ENCODE measurements around the gene ERLEC1.

Gene ERLEC1

DNA sequence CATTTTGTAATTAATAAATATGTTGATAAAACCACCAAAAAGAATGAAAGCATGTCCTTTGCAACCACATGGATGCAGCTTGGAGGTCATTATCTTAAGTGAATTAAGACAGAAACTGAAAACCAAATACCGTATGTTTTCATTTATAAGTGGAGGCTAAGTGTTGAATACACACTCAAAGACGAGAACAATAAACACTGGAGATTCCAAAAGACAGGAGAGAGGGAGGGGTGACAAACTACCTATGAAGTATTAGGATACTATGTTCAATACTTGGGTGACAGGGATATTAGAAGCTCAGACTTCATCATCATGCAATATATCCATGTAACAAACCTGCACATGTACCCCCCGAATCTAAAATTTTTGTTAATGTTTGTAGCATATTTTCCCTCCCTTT lies 7.0 kb downstream of the ERLEC1 start:
- no peak for DNase-seq (ENCODE audit: low read depth)
- H3K4me3 ChIP-seq (ENCODE audit: low read depth, low read length) = no peak overlapping the region
- TF ChIP-seq, protein P1, sequence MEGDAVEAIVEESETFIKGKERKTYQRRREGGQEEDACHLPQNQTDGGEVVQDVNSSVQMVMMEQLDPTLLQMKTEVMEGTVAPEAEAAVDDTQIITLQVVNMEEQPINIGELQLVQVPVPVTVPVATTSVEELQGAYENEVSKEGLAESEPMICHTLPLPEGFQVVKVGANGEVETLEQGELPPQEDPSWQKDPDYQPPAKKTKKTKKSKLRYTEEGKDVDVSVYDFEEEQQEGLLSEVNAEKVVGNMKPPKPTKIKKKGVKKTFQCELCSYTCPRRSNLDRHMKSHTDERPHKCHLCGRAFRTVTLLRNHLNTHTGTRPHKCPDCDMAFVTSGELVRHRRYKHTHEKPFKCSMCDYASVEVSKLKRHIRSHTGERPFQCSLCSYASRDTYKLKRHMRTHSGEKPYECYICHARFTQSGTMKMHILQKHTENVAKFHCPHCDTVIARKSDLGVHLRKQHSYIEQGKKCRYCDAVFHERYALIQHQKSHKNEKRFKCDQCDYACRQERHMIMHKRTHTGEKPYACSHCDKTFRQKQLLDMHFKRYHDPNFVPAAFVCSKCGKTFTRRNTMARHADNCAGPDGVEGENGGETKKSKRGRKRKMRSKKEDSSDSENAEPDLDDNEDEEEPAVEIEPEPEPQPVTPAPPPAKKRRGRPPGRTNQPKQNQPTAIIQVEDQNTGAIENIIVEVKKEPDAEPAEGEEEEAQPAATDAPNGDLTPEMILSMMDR (IDR thresholded peaks at IDR 0.05; ENCODE audit: insufficient read depth, low read depth, low read length, missing control alignments) = no peak

DNA sequence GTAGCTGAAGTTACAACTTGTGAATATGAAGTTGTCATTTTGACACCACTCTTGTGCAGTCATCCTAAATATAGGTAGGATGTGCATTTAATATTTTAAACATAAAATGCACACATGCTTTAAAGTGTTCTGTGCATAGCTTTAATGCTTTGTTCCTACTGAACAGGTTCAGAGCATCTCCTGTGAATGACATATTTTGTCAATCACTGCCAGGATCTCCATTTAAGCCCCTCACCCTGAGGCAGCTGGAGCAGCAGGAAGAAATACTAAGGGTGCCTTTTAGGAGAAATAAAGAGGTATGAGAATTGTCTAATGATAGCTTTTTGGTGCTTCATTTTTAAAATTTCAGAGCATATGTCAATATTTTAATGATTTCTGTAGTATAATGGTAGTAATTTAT lies 14.7 kb downstream of the ERLEC1 start:
- no peak overlapping the region for H3K4me3 ChIP-seq (ENCODE audit: low read depth, low read length)
- no peak for DNase-seq (ENCODE audit: low read depth)
- TF ChIP-seq, protein P1 (IDR thresholded peaks at IDR 0.05; ENCODE audit: insufficient read depth, low read depth, low read length, missing control alignments) = no peak

DNA sequence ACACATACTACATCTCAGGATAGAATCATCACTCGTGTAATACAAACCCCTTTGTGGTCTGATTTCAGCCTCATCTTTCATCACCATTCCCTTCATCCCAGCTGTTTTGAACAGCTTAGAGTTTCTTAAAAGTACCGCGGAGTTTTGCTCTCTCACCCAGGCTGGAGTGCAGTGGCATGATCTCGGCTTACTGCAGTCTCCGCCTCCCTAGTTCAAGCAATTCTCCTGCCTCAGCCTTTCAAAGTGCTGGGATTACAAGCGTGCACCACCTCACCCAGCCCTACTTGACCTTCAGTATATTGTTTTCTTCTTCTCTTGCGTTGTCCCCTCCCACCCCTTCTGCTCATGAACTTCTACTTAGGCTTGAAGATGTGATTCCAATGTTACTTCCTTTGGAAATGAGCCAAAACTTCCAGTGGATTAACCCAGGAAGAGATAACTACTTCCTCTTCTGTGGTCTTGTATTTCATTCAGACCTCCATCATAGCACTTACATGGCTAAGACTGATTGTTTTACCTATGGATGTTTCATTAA lies 15.8 kb downstream of the ERLEC1 start:
- no peak overlapping the region for H3K4me3 ChIP-seq (ENCODE audit: low read depth, low read length)
- no peak for DNase-seq (ENCODE audit: low read depth)
- TF ChIP-seq, protein P1 (IDR thresholded peaks at IDR 0.05; ENCODE audit: insufficient read depth, low read depth, low read length, missing control alignments) = no peak

DNA sequence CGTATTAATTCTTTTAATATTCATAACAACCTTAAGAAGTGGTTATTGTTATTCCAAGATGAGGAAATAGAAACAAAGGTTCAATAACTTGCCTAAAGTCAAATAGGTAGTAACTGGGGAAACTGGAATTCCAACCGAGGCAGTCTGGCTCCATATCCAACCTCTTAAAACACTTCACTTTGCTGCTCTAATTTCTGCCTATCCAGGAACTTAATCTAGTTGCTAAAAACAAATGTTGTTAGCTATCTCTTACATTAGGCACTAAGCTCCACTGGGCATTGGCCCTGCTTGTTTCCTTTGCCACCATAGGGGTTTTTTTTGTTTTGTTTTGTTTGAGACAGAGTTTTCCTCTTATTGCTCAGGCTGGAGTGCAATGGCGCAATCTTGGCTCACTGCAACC lies 24.8 kb downstream of the ERLEC1 start:
- TF ChIP-seq, protein P1 (IDR thresholded peaks at IDR 0.05; ENCODE audit: insufficient read depth, low read depth, low read length, missing control alignments) = no peak
- no peak overlapping the region for H3K4me3 ChIP-seq (ENCODE audit: low read depth, low read length)
- DNase-seq (ENCODE audit: low read depth) = no peak

DNA sequence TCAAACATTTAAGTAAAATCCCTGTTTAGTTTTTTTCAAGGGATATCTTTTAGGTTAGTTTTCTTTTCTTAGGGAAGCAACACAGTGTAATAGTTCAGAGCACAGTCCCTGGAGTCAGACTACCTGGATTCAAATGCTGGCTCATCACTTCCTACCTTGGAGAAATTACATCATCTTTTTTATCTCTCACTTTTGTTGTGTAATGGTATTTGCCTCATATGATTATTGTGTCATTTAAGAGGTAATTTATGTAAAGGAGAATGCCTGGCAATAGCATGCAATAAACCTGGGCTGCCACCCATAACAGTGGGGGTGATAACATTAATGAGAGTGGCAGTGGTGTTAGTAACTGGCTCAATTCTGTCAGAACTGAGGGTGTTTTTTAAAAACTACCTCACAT lies 26.3 kb downstream of the ERLEC1 start:
- DNase-seq (ENCODE audit: low read depth) = no peak
- H3K4me3 ChIP-seq (ENCODE audit: low read depth, low read length) = no peak overlapping the region
- TF ChIP-seq, protein P1 (IDR thresholded peaks at IDR 0.05; ENCODE audit: insufficient read depth, low read depth, low read length, missing control alignments) = no peak

DNA sequence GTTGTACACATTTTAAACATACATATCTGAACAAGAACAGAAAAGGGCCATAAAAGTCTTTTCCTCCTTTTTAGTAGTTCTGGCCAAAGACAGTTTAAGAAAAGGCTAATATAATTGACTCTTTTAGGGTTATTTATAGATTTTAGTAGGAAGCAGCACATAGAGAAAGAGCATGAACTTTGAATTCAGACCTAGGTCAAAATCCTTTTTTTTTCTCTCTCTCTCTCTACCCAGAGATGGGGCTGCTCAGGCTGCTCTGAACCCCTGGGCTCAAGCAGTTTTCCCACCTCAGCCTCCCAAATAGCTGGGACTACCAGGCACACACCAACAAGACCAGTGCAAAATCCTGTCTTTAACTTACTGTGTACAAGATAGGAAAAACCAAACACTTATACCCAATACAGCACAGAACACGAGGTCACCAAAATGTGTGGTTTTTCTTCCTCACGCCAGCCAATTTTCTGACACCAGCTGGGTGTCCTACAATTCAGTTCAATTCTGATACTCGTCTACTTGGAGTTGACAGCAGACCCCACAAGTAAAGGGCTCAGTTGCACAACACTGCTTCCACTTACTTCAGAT lies 32.1 kb downstream of the ERLEC1 start:
- TF ChIP-seq, protein P1 (IDR thresholded peaks at IDR 0.05; ENCODE audit: insufficient read depth, low read depth, low read length, missing control alignments) = no peak
- DNase-seq (ENCODE audit: low read depth) = no peak
- no peak overlapping the region for H3K4me3 ChIP-seq (ENCODE audit: low read depth, low read length)

DNA sequence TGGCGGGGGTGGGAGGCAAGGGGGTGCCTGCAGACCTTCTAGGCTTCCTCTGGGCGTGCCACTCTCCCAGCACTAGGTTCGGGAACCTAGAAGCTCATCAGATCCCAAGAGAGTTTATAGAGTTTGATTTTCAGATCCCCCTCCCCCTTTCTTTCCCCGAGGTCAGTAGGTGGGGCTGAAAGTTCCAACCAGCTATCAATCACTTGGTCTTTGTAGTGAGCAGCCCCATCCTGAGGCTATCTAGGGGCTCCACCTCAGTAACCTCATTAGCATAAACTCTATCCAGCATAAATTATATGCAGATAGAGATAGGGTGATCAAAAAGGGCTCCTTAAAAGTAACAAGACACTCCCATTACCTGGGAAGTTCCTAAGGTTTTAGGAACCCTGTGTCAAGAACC lies 32.8 kb downstream of the ERLEC1 start:
- TF ChIP-seq, protein P1 (IDR thresholded peaks at IDR 0.05; ENCODE audit: insufficient read depth, low read depth, low read length, missing control alignments) = no peak
- DNase-seq (ENCODE audit: low read depth) = no peak
- H3K4me3 ChIP-seq (ENCODE audit: low read depth, low read length) = no peak overlapping the region

Measured in GM12865 (cell line).